ENCODE measurements around the gene TCEANC. TPM values are rescaled to one million over a fixed set of nuclear protein-coding genes. Genes with fewer than 3 reads are reported as not detected.

The TCEANC gene
- total RNA-seq, 5 donors from 2014 or later (not counting 1 experiment from before 2014, with no cell fraction given) = 8.0 to 12.8 (median 9.5) TPM

GRCh38 chrX:13694983-13695382 lies 42.0 kb downstream of the TCEANC start:
- WGBS (ENCODE audit: insufficient coverage) = 87% methylated on average over 4 of the region's 8 CpGs
- H3K4me3 Mint-ChIP-seq = peak overlapping the region in 1 of 3 donors; percentile 0
- CTCF ChIA-PET = interaction anchor here (0.6 to 1.3 kb wide), 3 partner anchors 42 to 669 kb away, joined by 3 to 5 read pairs (median 3); no protein-coding TSS in a partner anchor

GRCh38 chrX:13695601-13696115 lies 42.7 kb downstream of the TCEANC start:
- Histone ChIP-seq H3K36me3 (ENCODE audit: control insufficient read depth in 2 of 2, extremely low read depth in 1 of 2, insufficient read depth in 1 of 2, low read length in 1 of 2) (no peaks in the 10 kb centered on the region), H3K27me3 (replicated peaks in 1 of 2; ENCODE audit: control insufficient read depth in 2 of 2, extremely low read depth in 1 of 2, insufficient read depth in 2 of 2, low read length in 1 of 2) (no peaks in the 10 kb centered on the region), H3K9me3 (no peaks in the 10 kb centered on the region), H3K4me3 (ENCODE audit: control insufficient read depth in 1 of 2, extremely low read depth in 1 of 2, low read length in 1 of 2) (no peak overlapping the region), H3K27ac (ENCODE audit: low read length) (no peak overlapping the region), H3K4me1 (ENCODE audit: control insufficient read depth in 1 of 2, extremely low read depth in 1 of 2, insufficient read depth in 2 of 2, low read length in 2 of 2) (peaks cover 0 to 39% of the 10 kb centered on the region in 2 experiments)
- H3K36me3 Mint-ChIP-seq = peaks cover 12% of the 10 kb centered on the region
- no peaks in the 10 kb centered on the region for H3K9me3 Mint-ChIP-seq
- H3K4me3 Mint-ChIP-seq = no peak overlapping the region
- peaks cover 42 to 86% (median 68%) of the 10 kb centered on the region in 3 donors for H3K4me1 Mint-ChIP-seq
- H3K27me3 Mint-ChIP-seq = peaks cover 0 to 18% of the 10 kb centered on the region in 2 donors
- no CpG with 5 or more reads among the region's 4 CpGs for WGBS (ENCODE audit: insufficient coverage)
- DNase-seq (no peak), ATAC-seq (replicated peaks in 1 of 4) (no peak)
- H3K27ac Mint-ChIP-seq = peak overlapping the region in 1 of 2 donors; percentile 25
- ChIA-PET CTCF (interaction anchor here (0.6 to 3.7 kb wide), 3 partner anchors 9 to 207 kb away, joined by 3 to 17 read pairs (median 3); no protein-coding TSS in a partner anchor), POLR2A (interaction anchor here (0.6 to 0.7 kb wide), 3 partner anchors 330 to 596 kb away, joined by 3 to 8 read pairs (median 4); no protein-coding TSS in a partner anchor)

More at GRCh38 chrX:13694983-13695382, 42.0 kb downstream of the TCEANC start:
- Histone ChIP-seq H3K27ac (ENCODE audit: low read length) (peak overlapping the region; percentile 18), H3K27me3 (replicated peaks in 1 of 2; ENCODE audit: control insufficient read depth in 2 of 2, extremely low read depth in 1 of 2, insufficient read depth in 2 of 2, low read length in 1 of 2) (no peaks in the 10 kb centered on the region), H3K36me3 (ENCODE audit: control insufficient read depth in 2 of 2, extremely low read depth in 1 of 2, insufficient read depth in 1 of 2, low read length in 1 of 2) (no peaks in the 10 kb centered on the region), H3K4me1 (ENCODE audit: control insufficient read depth in 1 of 2, extremely low read depth in 1 of 2, insufficient read depth in 2 of 2, low read length in 2 of 2) (peaks cover 4 to 37% of the 10 kb centered on the region in 2 experiments), H3K4me3 (ENCODE audit: control insufficient read depth in 1 of 2, extremely low read depth in 1 of 2, low read length in 1 of 2) (no peak overlapping the region), H3K9me3 (no peaks in the 10 kb centered on the region)
- Mint-ChIP-seq H3K9me3 (no peaks in the 10 kb centered on the region), H3K36me3 (peaks cover 12% of the 10 kb centered on the region), H3K27me3 (peaks cover 0 to 18% of the 10 kb centered on the region in 2 donors), H3K4me1 (peaks cover 49 to 85% (median 71%) of the 10 kb centered on the region in 3 donors), H3K27ac (peak overlapping the region in 1 of 2 donors; percentile 25)
- ATAC-seq (replicated peaks in 1 of 4) (no peak), DNase-seq (no peak)
- POLR2A ChIA-PET = interaction anchor here in 1 of 2 donors (0.6 kb wide), 1 partner anchor 330 kb away, joined by 4 read pairs; no protein-coding TSS in a partner anchor

GRCh38 chrX:13697455-13697854 lies 44.5 kb downstream of the TCEANC start:
- Histone ChIP-seq H3K36me3 (ENCODE audit: control insufficient read depth in 2 of 2, extremely low read depth in 1 of 2, insufficient read depth in 1 of 2, low read length in 1 of 2) (peaks cover 0 to 1% of the 10 kb centered on the region in 2 donors), H3K27me3 (replicated peaks in 1 of 2; ENCODE audit: control insufficient read depth in 2 of 2, extremely low read depth in 1 of 2, insufficient read depth in 2 of 2, low read length in 1 of 2) (no peaks in the 10 kb centered on the region), H3K4me3 (ENCODE audit: control insufficient read depth in 1 of 2, extremely low read depth in 1 of 2, low read length in 1 of 2) (no peak overlapping the region), H3K4me1 (ENCODE audit: control insufficient read depth in 1 of 2, extremely low read depth in 1 of 2, insufficient read depth in 2 of 2, low read length in 2 of 2) (peaks cover 0 to 35% of the 10 kb centered on the region in 2 experiments), H3K9me3 (no peaks in the 10 kb centered on the region), H3K27ac (ENCODE audit: low read length) (no peak overlapping the region)
- ChIA-PET CTCF (interaction anchor here (0.5 to 3.7 kb wide), 3 partner anchors 11 to 301 kb away, joined by 3 to 17 read pairs (median 3); no protein-coding TSS in a partner anchor), POLR2A (interaction anchor here in 1 of 2 donors (0.6 to 0.8 kb wide), 4 partner anchors 9 to 109 kb away, joined by 3 to 4 read pairs (median 3); partner anchors contain the start of genes OFD1, RAB9A and TRAPPC2)
- peaks cover 43 to 90% (median 69%) of the 10 kb centered on the region in 3 donors for H3K4me1 Mint-ChIP-seq
- DNase-seq (peak in 1 of 35 experiments; percentile 31), ATAC-seq (replicated peaks in 1 of 4) (peak in 2 of 4 experiments; percentile 31 to 38)
- no peaks in the 10 kb centered on the region for H3K9me3 Mint-ChIP-seq
- no peak overlapping the region for H3K4me3 Mint-ChIP-seq
- WGBS (ENCODE audit: insufficient coverage) = no CpG with 5 or more reads among the region's 2 CpGs
- H3K27ac Mint-ChIP-seq = peak overlapping the region in 1 of 2 donors; percentile 73
- peaks cover 19% of the 10 kb centered on the region for H3K36me3 Mint-ChIP-seq
- H3K27me3 Mint-ChIP-seq = peaks cover 0 to 18% of the 10 kb centered on the region in 2 donors

- Mint-ChIP-seq H3K9me3 (no peaks in the 10 kb centered on the region), H3K27me3 (peaks cover 0 to 13% of the 10 kb centered on the region in 2 donors), H3K4me3 (no peak overlapping the region), H3K36me3 (peaks cover 19% of the 10 kb centered on the region), H3K27ac (no peak overlapping the region), H3K4me1 (peaks cover 39 to 90% (median 68%) of the 10 kb centered on the region in 3 donors)
- Histone ChIP-seq H3K36me3 (ENCODE audit: control insufficient read depth in 2 of 2, extremely low read depth in 1 of 2, insufficient read depth in 1 of 2, low read length in 1 of 2) (peaks cover 0 to 2% of the 10 kb centered on the region in 2 donors), H3K27me3 (replicated peaks in 1 of 2; ENCODE audit: control insufficient read depth in 2 of 2, extremely low read depth in 1 of 2, insufficient read depth in 2 of 2, low read length in 1 of 2) (no peaks in the 10 kb centered on the region), H3K9me3 (no peaks in the 10 kb centered on the region), H3K4me3 (ENCODE audit: control insufficient read depth in 1 of 2, extremely low read depth in 1 of 2, low read length in 1 of 2) (no peak overlapping the region), H3K27ac (ENCODE audit: low read length) (no peak overlapping the region), H3K4me1 (ENCODE audit: control insufficient read depth in 1 of 2, extremely low read depth in 1 of 2, insufficient read depth in 2 of 2, low read length in 2 of 2) (peaks cover 0 to 36% of the 10 kb centered on the region in 2 experiments)
- ChIA-PET CTCF (interaction anchor here (0.5 to 3.7 kb wide), 3 partner anchors 11 to 300 kb away, joined by 3 to 17 read pairs (median 3); no protein-coding TSS in a partner anchor), POLR2A (interaction anchor here in 1 of 2 donors (0.7 kb wide), 2 partner anchors 9 to 36 kb away, joined by 3 read pairs; partner anchors contain the start of genes OFD1, RAB9A and TRAPPC2)
- WGBS (ENCODE audit: insufficient coverage) = no CpG with 5 or more reads among the region's 1 CpG
- DNase-seq (no peak), ATAC-seq (replicated peaks in 1 of 4) (no peak)
Measured at GRCh38 chrX:13697976-13698375, 45.0 kb downstream of the TCEANC start.

GRCh38 chrX:13698432-13698831 lies 45.5 kb downstream of the TCEANC start:
- peaks cover 0 to 8% of the 10 kb centered on the region in 2 donors for H3K27me3 Mint-ChIP-seq
- peak overlapping the region; percentile 2 to 8 for H3K27ac Mint-ChIP-seq
- H3K36me3 Mint-ChIP-seq = peaks cover 19% of the 10 kb centered on the region
- H3K4me3 Mint-ChIP-seq = no peak overlapping the region
- H3K4me1 Mint-ChIP-seq = peaks cover 35 to 89% (median 67%) of the 10 kb centered on the region in 3 donors
- POLR2A ChIA-PET = interaction anchor here in 1 of 2 donors (0.7 kb wide), 1 partner anchor 789 kb away, joined by 5 read pairs; no protein-coding TSS in a partner anchor
- Histone ChIP-seq H3K4me1 (ENCODE audit: control insufficient read depth in 1 of 2, extremely low read depth in 1 of 2, insufficient read depth in 2 of 2, low read length in 2 of 2) (peaks cover 0 to 32% of the 10 kb centered on the region in 2 experiments), H3K27me3 (replicated peaks in 1 of 2; ENCODE audit: control insufficient read depth in 2 of 2, extremely low read depth in 1 of 2, insufficient read depth in 2 of 2, low read length in 1 of 2) (no peaks in the 10 kb centered on the region), H3K9me3 (no peaks in the 10 kb centered on the region), H3K36me3 (ENCODE audit: control insufficient read depth in 2 of 2, extremely low read depth in 1 of 2, insufficient read depth in 1 of 2, low read length in 1 of 2) (peaks cover 0 to 2% of the 10 kb centered on the region in 2 donors), H3K27ac (ENCODE audit: low read length) (no peak overlapping the region), H3K4me3 (ENCODE audit: control insufficient read depth in 1 of 2, extremely low read depth in 1 of 2, low read length in 1 of 2) (no peak overlapping the region)
- no CpG with 5 or more reads among the region's 1 CpG for WGBS (ENCODE audit: insufficient coverage)
- no peak for ATAC-seq (replicated peaks in 1 of 4)
- CTCF ChIA-PET = interaction anchor here (0.7 to 3.7 kb wide), 3 partner anchors 12 to 354 kb away, joined by 3 to 17 read pairs (median 4); no protein-coding TSS in a partner anchor
- no peak for DNase-seq
- H3K9me3 Mint-ChIP-seq = no peaks in the 10 kb centered on the region

GRCh38 chrX:13699183-13699826 lies 46.4 kb downstream of the TCEANC start:
- WGBS (ENCODE audit: insufficient coverage) = 80% methylated on average over 2 of the region's 7 CpGs
- ChIA-PET POLR2A (no interaction called here), CTCF (interaction anchor here (0.7 to 3.7 kb wide), 4 partner anchors 11 to 193 kb away, joined by 3 to 17 read pairs (median 4); partner anchors contain the start of gene RAB9A (in 1 of the 2))
- no peak overlapping the region for H3K27ac ChIP-seq (ENCODE audit: low read length)
- H3K27ac Mint-ChIP-seq = no peak overlapping the region
- DNase-seq (peak in 1 of 35 experiments; percentile 3), ATAC-seq (replicated peaks in 1 of 4) (no peak)
- H3K36me3 ChIP-seq (ENCODE audit: control insufficient read depth in 2 of 2, extremely low read depth in 1 of 2, insufficient read depth in 1 of 2, low read length in 1 of 2) = peaks cover 0 to 2% of the 10 kb centered on the region in 2 donors
- H3K9me3 Mint-ChIP-seq = no peaks in the 10 kb centered on the region
- no peak overlapping the region for H3K4me3 ChIP-seq (ENCODE audit: control insufficient read depth in 1 of 2, extremely low read depth in 1 of 2, low read length in 1 of 2)
- H3K36me3 Mint-ChIP-seq = peaks cover 19% of the 10 kb centered on the region
- H3K9me3 ChIP-seq = no peaks in the 10 kb centered on the region
- peaks cover 0 to 8% of the 10 kb centered on the region in 2 donors for H3K27me3 Mint-ChIP-seq
- H3K4me1 ChIP-seq (ENCODE audit: control insufficient read depth in 1 of 2, extremely low read depth in 1 of 2, insufficient read depth in 2 of 2, low read length in 2 of 2) = peaks cover 0 to 32% of the 10 kb centered on the region in 2 experiments
- peaks cover 36 to 88% (median 67%) of the 10 kb centered on the region in 3 donors for H3K4me1 Mint-ChIP-seq
- H3K4me3 Mint-ChIP-seq = no peak overlapping the region
- H3K27me3 ChIP-seq (replicated peaks in 1 of 2; ENCODE audit: control insufficient read depth in 2 of 2, extremely low read depth in 1 of 2, insufficient read depth in 2 of 2, low read length in 1 of 2) = no peaks in the 10 kb centered on the region
